HG02678 (cell line): ENCODE results near the gene CCNL1.
"Not testable (repeated sequence)": the region's sequence is repeated elsewhere in the genome, so short reads cannot be mapped to it uniquely, and the experiment has no call there.

ENCODE experiments used
- ATAC-seq: cut with Tn5 transposase; IDR thresholded peaks from one replicate; pipeline ENCODE4 v1.9.1; 2021; ENCODE audit warnings: mild to moderate bottlenecking, moderate library complexity; ENCODE audit not compliant: unreplicated experiment

CCNL1 gene

GRCh38 chr3:157104928-157105652 lies 54.9 kb downstream of the CCNL1 start:
- peak; percentile 54 for ATAC-seq

- no peak for ATAC-seq
Observed at GRCh38 chr3:157104521-157104920, 55.4 kb downstream of the CCNL1 start.

- peak; percentile 6 for ATAC-seq
Observed at GRCh38 chr3:157103860-157104259, 56.1 kb downstream of the CCNL1 start.

- peak; percentile 91 for ATAC-seq
Observed at GRCh38 chr3:157103280-157103679, 56.7 kb downstream of the CCNL1 start.

- ATAC-seq = not testable (repeated sequence)
Observed at GRCh38 chr3:157102595-157102994, 57.4 kb downstream of the CCNL1 start.

- no peak for ATAC-seq
Observed at GRCh38 chr3:157102098-157102497, 57.8 kb downstream of the CCNL1 start.

- no peak for ATAC-seq
Observed at GRCh38 chr3:157101486-157101885, 58.5 kb downstream of the CCNL1 start.

- no peak for ATAC-seq
Observed at GRCh38 chr3:157100608-157101396, 59.1 kb downstream of the CCNL1 start.

GRCh38 chr3:157100096-157100477 lies 59.9 kb downstream of the CCNL1 start:
- ATAC-seq = no peak

GRCh38 chr3:157099326-157100095 lies 60.4 kb downstream of the CCNL1 start:
- ATAC-seq = no peak

- ATAC-seq = no peak
Observed at GRCh38 chr3:157098823-157099185, 61.1 kb downstream of the CCNL1 start.

- ATAC-seq = peak; percentile 32
Observed at GRCh38 chr3:157098121-157098822, 61.7 kb downstream of the CCNL1 start.
